Neural cell (in vitro differentiated cells): Measurements from ENCODE around the gene GCK. TPM values are rescaled to one million over a fixed set of nuclear protein-coding genes. Genes with fewer than 3 reads are reported as not detected.

Experiments
- H2AFZ ChIP-seq: fragments of 200-600, 300-800 bp; sonication (generic), shearing (Covaris generic); 2 replicates; pipeline ENCODE4 v1.6.0; 2014; ENCODE audit warnings: low read depth, mild to moderate bottlenecking, antibody characterized with exemption, low read length, moderate library complexity
- H3F3A ChIP-seq: fragments of 200-600 bp; shearing (Covaris generic); 2 replicates; pipeline ENCODE4 v1.6.1; 2016; ENCODE audit warnings: mild to moderate bottlenecking, moderate library complexity, mixed read lengths, antibody characterized with exemption, low read length; ENCODE audit not compliant: insufficient read depth, poor library complexity, severe bottlenecking
- H3K27ac ChIP-seq: fragments of 200-600, 300-800 bp; sonication (generic), shearing (Covaris generic); 2 replicates; pipeline ENCODE4 v1.5.1; 2014; ENCODE audit warnings: mild to moderate bottlenecking, low read length, moderate library complexity
- H3K27me3 ChIP-seq: fragments of 300-800, 200-600 bp; sonication (generic), shearing (Covaris generic); 2 replicates; pipeline ENCODE4 v1.6.0; 2014; ENCODE audit warnings: mild to moderate bottlenecking, low read depth, low read length, moderate library complexity; ENCODE audit not compliant: insufficient read depth
- H3K36me3 ChIP-seq: fragments of 300-800, 200-600 bp; sonication (generic), shearing (Covaris generic); 2 replicates; pipeline ENCODE4 v1.5.1; 2014; ENCODE audit warnings: mild to moderate bottlenecking, antibody characterized with exemption, low read length, moderate library complexity; ENCODE audit not compliant: insufficient read depth
- H3K4me2 ChIP-seq: fragments of 300-800, 200-600 bp; sonication (generic), shearing (Covaris generic); 2 replicates; pipeline ENCODE4 v1.6.0; 2014; ENCODE audit warnings: mild to moderate bottlenecking, low read length
- H3K4me3 ChIP-seq: fragments of 300-800, 200-600 bp; sonication (generic), shearing (Covaris generic); 2 replicates; pipeline ENCODE4 v1.5.1; 2014; ENCODE audit warnings: mild to moderate bottlenecking, low read length, moderate library complexity
- H3K79me2 ChIP-seq: fragments of 200-600 bp; shearing (Covaris generic); replicated peaks from 2 replicates; pipeline ENCODE4 v1.6.0; 2014; ENCODE audit warnings: mild to moderate bottlenecking, low read length, moderate library complexity; ENCODE audit not compliant: insufficient read depth
- H3K9ac ChIP-seq: fragments of 300-800, 200-600 bp; sonication (generic), shearing (Covaris generic); 2 replicates; pipeline ENCODE4 v1.6.1; 2016; ENCODE audit warnings: mild to moderate bottlenecking, low read length, mixed read lengths
- H3K9me2 ChIP-seq: fragments of 200-600 bp; shearing (Covaris generic); 2 replicates; pipeline ENCODE4 v1.6.1; 2016; ENCODE audit warnings: mild to moderate bottlenecking, low read length, mixed read lengths; ENCODE audit not compliant: insufficient read depth
- H3K9me3 ChIP-seq: fragments of 200-600, 300-800 bp; sonication (generic), shearing (Covaris generic); 2 replicates; pipeline ENCODE4 v1.6.1; 2016; ENCODE audit warnings: mild to moderate bottlenecking, mixed run types, low read length, moderate library complexity, mixed read lengths
- H4K20me1 ChIP-seq: fragments of 200-600 bp; shearing (Covaris generic); 2 replicates; pipeline ENCODE4 v1.6.1; 2016; ENCODE audit warnings: mild to moderate bottlenecking, mixed run types; ENCODE audit not compliant: insufficient read depth
- CTCF ChIP-seq: fragments of 450-650 bp; IDR thresholded peaks from 2 replicates; pipeline ENCODE4 v1.5.1; 2014; ENCODE audit warnings: antibody characterized with exemption, mild to moderate bottlenecking, moderate library complexity; ENCODE audit not compliant: poor library complexity, severe bottlenecking
- EZH2 ChIP-seq: fragments of 200-600, 300-800 bp; shearing (Covaris generic), sonication (generic); IDR thresholded peaks from 2 replicates; pipeline ENCODE4 v1.6.1; 2014; ENCODE audit warnings: antibody characterized with exemption, low read length, borderline replicate concordance, mild to moderate bottlenecking; ENCODE audit not compliant: insufficient read depth, poor library complexity, severe bottlenecking
- RAD21 ChIP-seq: fragments of 450-650 bp; conservative IDR thresholded peaks from 2 replicates; pipeline ENCODE4 v1.6.1; 2014; ENCODE audit warnings: antibody characterized with exemption, mild to moderate bottlenecking, moderate library complexity
- REST ChIP-seq: IDR thresholded peaks from 2 replicates; pipeline ENCODE4 v1.6.1; 2012; ENCODE audit warnings: borderline replicate concordance
- TAF1 ChIP-seq: IDR thresholded peaks from 2 replicates; pipeline ENCODE4 v1.6.1; 2012; ENCODE audit warnings: low read depth
- polyA plus RNA-seq: library from polyadenylated mRNA; depleted of rRNA; stranded (reverse); fragments of >200 nt; gene quantifications from 2 replicates; pipeline ENCODE4 v1.2.3, GENCODE V29; 2014

The GCK gene
- polyA plus RNA-seq, 1 donor from 2014 or later = 7.4 TPM

- Histone ChIP-seq H2AFZ (no peak overlapping the region), H3K27ac (no peak overlapping the region), H3K9me3 (no peaks in the 10 kb centered on the region), H3K27me3 (no peaks in the 10 kb centered on the region), H3K4me3 (no peak overlapping the region), H3K9me2 (no peaks in the 10 kb centered on the region), H4K20me1 (no peaks in the 10 kb centered on the region), H3K9ac (no peak overlapping the region), H3K4me2 (no peak overlapping the region), H3F3A (no peaks in the 10 kb centered on the region), H3K36me3 (no peaks in the 10 kb centered on the region), H3K79me2 (no peaks in the 10 kb centered on the region)
- TF ChIP-seq RAD21 (no peak), REST (no peak)
Observed at GRCh38 chr7:44163591-44163990, 25.6 kb downstream of the GCK start.

- no peak overlapping the region for H3K9ac ChIP-seq
- TF ChIP-seq RAD21 (no peak), REST (no peak), TAF1 (no peak), CTCF (no peak)
Observed at GRCh38 chr7:44162785-44163395, 26.3 kb downstream of the GCK start.

GRCh38 chr7:44162179-44162578 lies 27.1 kb downstream of the GCK start:
- no peak for TF ChIP-seq EZH2
- TF ChIP-seq RAD21 = no peak
- TF ChIP-seq REST = no peak
- Histone ChIP-seq H3K4me3 (no peak overlapping the region), H3K4me2 (no peak overlapping the region), H3K36me3 (no peaks in the 10 kb centered on the region), H3K9me2 (no peaks in the 10 kb centered on the region), H3F3A (no peaks in the 10 kb centered on the region), H3K9me3 (no peaks in the 10 kb centered on the region), H2AFZ (no peak overlapping the region), H3K27ac (no peak overlapping the region), H3K9ac (no peak overlapping the region), H3K27me3 (no peaks in the 10 kb centered on the region), H4K20me1 (no peaks in the 10 kb centered on the region), H3K79me2 (no peaks in the 10 kb centered on the region)

More at GRCh38 chr7:44162785-44163395, 26.3 kb downstream of the GCK start:
- H3K9me3 ChIP-seq = no peaks in the 10 kb centered on the region
- H2AFZ ChIP-seq = no peak overlapping the region
- H3K36me3 ChIP-seq = no peaks in the 10 kb centered on the region
- no peak overlapping the region for H3K27ac ChIP-seq
- H3K4me3 ChIP-seq = no peak overlapping the region
- H4K20me1 ChIP-seq = no peaks in the 10 kb centered on the region
- H3K4me2 ChIP-seq = no peak overlapping the region
- no peaks in the 10 kb centered on the region for H3K79me2 ChIP-seq
- H3K9me2 ChIP-seq = no peaks in the 10 kb centered on the region
- no peaks in the 10 kb centered on the region for H3K27me3 ChIP-seq
- H3F3A ChIP-seq = no peaks in the 10 kb centered on the region
